H9 (cell line): ENCODE measurements around the gene AMMECR1. TPM values are rescaled to one million over a fixed set of nuclear protein-coding genes. Genes with fewer than 3 reads are reported as not detected.
"Not testable (repeated sequence)": the region's sequence is repeated elsewhere in the genome, so short reads cannot be mapped to it uniquely, and the experiment has no call there.

Experiments
- DNase-seq: peaks from one replicate; pipeline ENCODE4 v3.0.0-alpha.2; 2017
- H2AFZ ChIP-seq: one replicate; pipeline ENCODE4 v1.6.1; 2013; ENCODE audit warnings: mild to moderate bottlenecking, low read length, control low read depth, moderate library complexity
- H2AK5ac ChIP-seq: 2 replicates; pipeline ENCODE4 v1.6.1; 2013; ENCODE audit warnings: low read length, control low read depth, mixed read lengths; ENCODE audit not compliant: insufficient read length
- H2BK120ac ChIP-seq: one replicate; pipeline ENCODE4 v1.6.1; 2013; ENCODE audit warnings: low read depth, mild to moderate bottlenecking, low read length, control low read depth, inconsistent platforms; ENCODE audit not compliant: poor library complexity, severe bottlenecking
- H2BK12ac ChIP-seq: 2 replicates; pipeline ENCODE4 v1.6.1; 2013; ENCODE audit warnings: low read length, control low read depth, mixed read lengths, low read depth; ENCODE audit not compliant: insufficient read length
- H2BK15ac ChIP-seq: 2 replicates; pipeline ENCODE4 v1.6.1; 2013; ENCODE audit warnings: low read depth, low read length, control low read depth
- H2BK20ac ChIP-seq: one replicate; pipeline ENCODE4 v1.6.1; 2013; ENCODE audit warnings: low read depth, mild to moderate bottlenecking, low read length, control low read depth, inconsistent platforms; ENCODE audit not compliant: poor library complexity, severe bottlenecking
- H2BK5ac ChIP-seq: 2 replicates; pipeline ENCODE4 v1.6.1; 2013; ENCODE audit warnings: low read length, control low read depth, mixed read lengths; ENCODE audit not compliant: insufficient read length
- H3K14ac ChIP-seq: 2 replicates; pipeline ENCODE4 v1.6.1; 2013; ENCODE audit warnings: low read length, control low read depth; ENCODE audit not compliant: insufficient read depth
- H3K18ac ChIP-seq: 2 replicates; pipeline ENCODE4 v1.6.1; 2013; ENCODE audit warnings: low read depth, mild to moderate bottlenecking, mixed read lengths, low read length, control low read depth; ENCODE audit not compliant: insufficient read length
- H3K23ac ChIP-seq: 2 replicates; pipeline ENCODE4 v1.6.1; 2013; ENCODE audit warnings: low read length, control low read depth, mixed read lengths, low read depth; ENCODE audit not compliant: insufficient read length
- H3K23me2 ChIP-seq: 2 replicates; pipeline ENCODE4 v1.6.1; 2013; ENCODE audit warnings: low read depth, mild to moderate bottlenecking, mixed read lengths, low read length, control low read depth; ENCODE audit not compliant: insufficient read length, poor library complexity, severe bottlenecking
- H3K27ac ChIP-seq: 2 replicates; pipeline ENCODE4 v1.5.1; 2013; ENCODE audit warnings: low read length, control low read depth, mixed read lengths, low read depth; ENCODE audit not compliant: insufficient read length
- H3K27me3 ChIP-seq: 2 replicates; pipeline ENCODE4 v1.6.1; 2013; ENCODE audit warnings: low read length, control low read depth, inconsistent platforms; ENCODE audit not compliant: insufficient read depth
- H3K4ac ChIP-seq: 2 replicates; pipeline ENCODE4 v1.6.1; 2013; ENCODE audit warnings: low read depth, mild to moderate bottlenecking, control low read depth, inconsistent platforms, low read length, moderate library complexity
- H3K4me1 ChIP-seq: 2 replicates; pipeline ENCODE4 v1.6.1; 2013; ENCODE audit warnings: low read length, control low read depth, inconsistent platforms; ENCODE audit not compliant: insufficient read depth
- H3K4me2 ChIP-seq: 2 replicates; pipeline ENCODE4 v1.6.1; 2013; ENCODE audit warnings: low read length, control low read depth, mixed read lengths; ENCODE audit not compliant: insufficient read length, insufficient read depth
- H3K56ac ChIP-seq: 2 replicates; pipeline ENCODE4 v1.6.1; 2013; ENCODE audit warnings: low read depth, mild to moderate bottlenecking, mixed read lengths, low read length, control low read depth; ENCODE audit not compliant: insufficient read length
- H3K79me1 ChIP-seq: 2 replicates; pipeline ENCODE4 v1.6.1; 2013; ENCODE audit warnings: low read depth, mild to moderate bottlenecking, moderate library complexity, low read length, control low read depth, inconsistent platforms; ENCODE audit not compliant: insufficient read depth, poor library complexity, severe bottlenecking
- H3K79me2 ChIP-seq: 2 replicates; pipeline ENCODE4 v1.6.1; 2013; ENCODE audit warnings: low read length, control low read depth, inconsistent platforms; ENCODE audit not compliant: insufficient read depth
- H3K9ac ChIP-seq: 2 replicates; pipeline ENCODE4 v1.6.1; 2013; ENCODE audit warnings: low read length, control low read depth, mixed read lengths; ENCODE audit not compliant: insufficient read length; ENCODE audit errors: extremely low read depth
- H3K9me3 ChIP-seq: one replicate; pipeline ENCODE4 v1.6.1; 2013; ENCODE audit warnings: low read depth, low read length, inconsistent platforms; ENCODE audit not compliant: control insufficient read depth
- H3T11ph ChIP-seq: one replicate; pipeline ENCODE4 v1.6.1; 2013; ENCODE audit warnings: mild to moderate bottlenecking, low read length, control low read depth, inconsistent platforms
- H4K20me1 ChIP-seq: one replicate; pipeline ENCODE4 v1.6.1; 2013; ENCODE audit not compliant: control insufficient read depth, insufficient read length, insufficient read depth
- H4K5ac ChIP-seq: 2 replicates; pipeline ENCODE4 v1.6.1; 2013; ENCODE audit warnings: low read depth, mild to moderate bottlenecking, mixed read lengths, low read length, control low read depth; ENCODE audit not compliant: insufficient read length
- H4K8ac ChIP-seq: replicated peaks from 2 replicates; pipeline ENCODE4 v1.6.1; 2013; ENCODE audit warnings: low read length, control low read depth, mixed read lengths, low read depth; ENCODE audit not compliant: insufficient read length
- H4K91ac ChIP-seq: 2 replicates; pipeline ENCODE4 v1.6.1; 2013; ENCODE audit warnings: low read depth, mild to moderate bottlenecking, moderate library complexity, mixed read lengths, low read length, control low read depth; ENCODE audit not compliant: insufficient read length
- H3K27ac Mint-ChIP-seq, 3 experiments: 2 replicates in 2 of 3; 3 replicates in 1 of 3; pipeline ENCODE4 v1.8.0; 2020 to 2021; ENCODE audit warnings: mixed read lengths in 3 of 3, mild to moderate bottlenecking in 1 of 3, moderate library complexity in 1 of 3
- H3K27me3 Mint-ChIP-seq: 2 replicates; pipeline ENCODE4 v1.8.0; 2021; ENCODE audit warnings: low read depth, mild to moderate bottlenecking, moderate library complexity, mixed read lengths
- H3K36me3 Mint-ChIP-seq, 3 experiments: 2 replicates in 2 of 3; 3 replicates in 1 of 3; pipeline ENCODE4 v1.8.0; 2020 to 2021; ENCODE audit warnings: low read depth in 3 of 3, mixed read lengths in 3 of 3; ENCODE audit not compliant: insufficient read depth in 1 of 3
- H3K4me1 Mint-ChIP-seq, 2 experiments: 2 replicates each; pipeline ENCODE4 v1.8.0; 2020; ENCODE audit warnings: mixed read lengths in 2 of 2
- H3K4me3 Mint-ChIP-seq, 2 experiments: 2 replicates in 1 of 2; 3 replicates in 1 of 2; pipeline ENCODE4 v1.8.0; 2020 to 2021; ENCODE audit warnings: mild to moderate bottlenecking in 2 of 2, mixed read lengths in 2 of 2, moderate library complexity in 1 of 2
- H3K9me3 Mint-ChIP-seq, 2 experiments: 2 replicates in 1 of 2; 3 replicates in 1 of 2; pipeline ENCODE4 v1.8.0; 2020; ENCODE audit warnings: mild to moderate bottlenecking in 2 of 2, mixed read lengths in 2 of 2, moderate library complexity in 1 of 2
- CTCF ChIP-seq: fragments of 200-600 bp; sonication (generic); conservative IDR thresholded peaks from 3 replicates; pipeline ENCODE4 v1.8.0; 2021; ENCODE audit warnings: antibody characterized with exemption, mild to moderate bottlenecking
- WGBS: extraction: QIAGEN DNeasy Blood & Tissue Kit; methylation state at CpG from one replicate; pipeline ENCODE4 v1.1.7; 2013; ENCODE audit warnings: missing lambda C conversion rate, low lambda C conversion rate, mixed read lengths; ENCODE audit not compliant: insufficient read length; ENCODE audit errors: extremely low coverage; 5-methylcytosine and 5-hydroxymethylcytosine counted together
- total RNA-seq: library from RNA; stranded (reverse); gene quantifications from 2 replicates; pipeline ENCODE4 v1.2.1, GENCODE V29; 2021

Gene AMMECR1
- total RNA-seq, 1 experiment from 2014 or later = 28.5 TPM

- no peak overlapping the region for H3K4me2 ChIP-seq
- H2BK5ac ChIP-seq = no peak overlapping the region
- H3K4me1 ChIP-seq = peaks cover 7% of the 10 kb centered on the region
- H3K79me2 ChIP-seq = no peaks in the 10 kb centered on the region
- H4K91ac ChIP-seq = no peak overlapping the region
- no peak overlapping the region for H3K27ac ChIP-seq
- no peak overlapping the region for H2AFZ ChIP-seq
- H3K56ac ChIP-seq = no peak overlapping the region
- H3T11ph ChIP-seq = no peak overlapping the region
- no peaks in the 10 kb centered on the region for H4K20me1 ChIP-seq
- H3K9ac ChIP-seq = no peak overlapping the region
- Mint-ChIP-seq H3K36me3 (peaks cover 0 to 19% (median 11%) of the 10 kb centered on the region in 3 experiments; a peak in 4 of 7 replicates), H3K4me3 (no peak overlapping the region), H3K9me3 (peaks cover 4 to 8% of the 10 kb centered on the region in 2 experiments; a peak in 4 of 5 replicates), H3K4me1 (peaks cover 56 to 61% of the 10 kb centered on the region in 2 experiments), H3K27me3 (no peaks in the 10 kb centered on the region), H3K27ac (peak overlapping the region in 1 of 3 experiments; percentile 10; a peak in 1 of 7 replicates)
- no peak overlapping the region for H4K5ac ChIP-seq
- no peak overlapping the region for H2BK120ac ChIP-seq
- H3K23ac ChIP-seq = no peak overlapping the region
- H2AK5ac ChIP-seq = no peak overlapping the region
- no peak for TF ChIP-seq CTCF
- H2BK15ac ChIP-seq = no peak overlapping the region
- H3K27me3 ChIP-seq = no peaks in the 10 kb centered on the region
- no peaks in the 10 kb centered on the region for H3K23me2 ChIP-seq
- no peak overlapping the region for H4K8ac ChIP-seq
- no peaks in the 10 kb centered on the region for H3K79me1 ChIP-seq
- no peak for DNase-seq
- no peaks in the 10 kb centered on the region for H3K9me3 ChIP-seq
- no peak overlapping the region for H2BK12ac ChIP-seq
- H3K14ac ChIP-seq = no peak overlapping the region
- WGBS = no CpG with 5 or more reads among the region's 1 CpG
- no peak overlapping the region for H3K18ac ChIP-seq
- H2BK20ac ChIP-seq = no peak overlapping the region
- H3K4ac ChIP-seq = no peak overlapping the region
Measured at GRCh38 chrX:110241816-110242215, 76.1 kb downstream of the AMMECR1 start.

GRCh38 chrX:110238259-110238658 lies 79.6 kb downstream of the AMMECR1 start:
- not testable (repeated sequence) for H3K4me3 Mint-ChIP-seq, H3T11ph ChIP-seq, H2BK12ac ChIP-seq, H3K27me3 ChIP-seq, H3K23me2 ChIP-seq, H3K18ac ChIP-seq, H3K9me3 ChIP-seq, H4K5ac ChIP-seq, H4K8ac ChIP-seq, H4K20me1 ChIP-seq, H3K27ac ChIP-seq, H3K23ac ChIP-seq, H2BK120ac ChIP-seq, H3K79me1 ChIP-seq, H3K9ac ChIP-seq, H3K4me1 ChIP-seq, H2BK5ac ChIP-seq, H2AK5ac ChIP-seq, H3K4me2 ChIP-seq, H2AFZ ChIP-seq, H3K14ac ChIP-seq, H2BK15ac ChIP-seq, H4K91ac ChIP-seq, DNase-seq, H3K27me3 Mint-ChIP-seq, H3K4ac ChIP-seq, H3K56ac ChIP-seq, H3K79me2 ChIP-seq, H2BK20ac ChIP-seq
- Mint-ChIP-seq H3K36me3 (peaks cover 16 to 42% (median 24%) of the 10 kb centered on the region in 3 experiments), H3K4me1 (peaks cover 29 to 31% of the 10 kb centered on the region in 2 experiments), H3K27ac (0 out of 7 replicates have a peak overlapping the region, but pooled peaks of 1 of the 3 experiments have one; percentile 29), H3K9me3 (peaks cover 13 to 32% of the 10 kb centered on the region in 2 experiments)
- WGBS = no CpG with 5 or more reads among the region's 5 CpGs
